GM19351 (cell line): Measurements from ENCODE around the gene MPPE1.
A peak's percentile ranks its signal among the peaks of the same experiment; 100 is the strongest.
"Not testable (repeated sequence)": the region's sequence is repeated elsewhere in the genome, so short reads cannot be mapped to it uniquely, and the experiment has no call there.

Experiments
- ATAC-seq: cut with Tn5 transposase; IDR thresholded peaks from one replicate; pipeline ENCODE4 v1.9.1; 2021; ENCODE audit warnings: mild to moderate bottlenecking, moderate library complexity; ENCODE audit not compliant: unreplicated experiment

The MPPE1 gene

GRCh38 chr18:11927497-11927896, 19.4 kb upstream of the MPPE1 start:
- ATAC-seq = no peak

GRCh38 chr18:11925800-11926481, 17.8 kb upstream of the MPPE1 start:
- no peak for ATAC-seq

DNA sequence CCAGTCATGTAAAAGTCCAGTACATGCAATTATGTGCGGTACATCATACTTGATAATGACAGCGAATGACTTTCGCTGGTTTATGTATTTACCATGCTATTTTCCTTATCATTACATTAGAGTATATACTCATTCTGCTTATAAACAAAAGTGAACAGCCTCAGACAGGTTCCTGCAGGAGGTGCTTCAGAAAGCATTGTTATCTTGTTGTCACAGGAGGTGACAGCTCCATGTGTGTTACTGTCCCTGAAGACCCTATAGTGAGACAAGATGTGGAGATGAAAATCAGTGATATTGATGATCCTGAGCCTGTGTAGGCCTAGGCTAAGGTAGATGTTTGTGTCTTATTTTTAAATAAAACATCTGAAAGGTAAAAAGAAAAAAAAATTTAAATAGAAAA, 15.3 kb upstream of the MPPE1 start:
- no peak for ATAC-seq

- ATAC-seq = not testable (repeated sequence)
Observed at GRCh38 chr18:11919522-11919921, 11.4 kb upstream of the MPPE1 start.

GRCh38 chr18:11916880-11917279, 8.8 kb upstream of the MPPE1 start:
- not testable (repeated sequence) for ATAC-seq

- ATAC-seq = no peak
Observed at GRCh38 chr18:11909591-11910026, 1.5 kb upstream of the MPPE1 start.

DNA sequence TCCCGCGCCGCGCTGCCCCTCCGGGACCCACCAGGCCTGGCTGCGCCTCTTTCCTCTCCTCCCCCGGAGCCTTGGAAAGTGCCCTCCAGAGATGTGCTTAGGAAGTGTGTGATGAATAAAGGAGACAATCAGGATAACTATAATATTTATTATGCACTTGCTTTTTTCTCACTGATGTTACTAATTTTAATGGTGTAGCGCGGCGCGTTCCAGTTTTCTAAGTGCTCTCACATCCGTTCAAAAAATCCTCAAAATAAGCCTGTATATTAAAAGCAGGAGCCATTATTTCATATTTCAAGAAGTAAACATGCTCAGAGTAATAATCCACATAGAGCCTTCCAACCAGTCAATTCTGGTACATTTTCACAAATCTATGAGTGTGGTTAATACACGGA, 941 bp upstream of the MPPE1 start:
- ATAC-seq = peak; percentile 1

DNA sequence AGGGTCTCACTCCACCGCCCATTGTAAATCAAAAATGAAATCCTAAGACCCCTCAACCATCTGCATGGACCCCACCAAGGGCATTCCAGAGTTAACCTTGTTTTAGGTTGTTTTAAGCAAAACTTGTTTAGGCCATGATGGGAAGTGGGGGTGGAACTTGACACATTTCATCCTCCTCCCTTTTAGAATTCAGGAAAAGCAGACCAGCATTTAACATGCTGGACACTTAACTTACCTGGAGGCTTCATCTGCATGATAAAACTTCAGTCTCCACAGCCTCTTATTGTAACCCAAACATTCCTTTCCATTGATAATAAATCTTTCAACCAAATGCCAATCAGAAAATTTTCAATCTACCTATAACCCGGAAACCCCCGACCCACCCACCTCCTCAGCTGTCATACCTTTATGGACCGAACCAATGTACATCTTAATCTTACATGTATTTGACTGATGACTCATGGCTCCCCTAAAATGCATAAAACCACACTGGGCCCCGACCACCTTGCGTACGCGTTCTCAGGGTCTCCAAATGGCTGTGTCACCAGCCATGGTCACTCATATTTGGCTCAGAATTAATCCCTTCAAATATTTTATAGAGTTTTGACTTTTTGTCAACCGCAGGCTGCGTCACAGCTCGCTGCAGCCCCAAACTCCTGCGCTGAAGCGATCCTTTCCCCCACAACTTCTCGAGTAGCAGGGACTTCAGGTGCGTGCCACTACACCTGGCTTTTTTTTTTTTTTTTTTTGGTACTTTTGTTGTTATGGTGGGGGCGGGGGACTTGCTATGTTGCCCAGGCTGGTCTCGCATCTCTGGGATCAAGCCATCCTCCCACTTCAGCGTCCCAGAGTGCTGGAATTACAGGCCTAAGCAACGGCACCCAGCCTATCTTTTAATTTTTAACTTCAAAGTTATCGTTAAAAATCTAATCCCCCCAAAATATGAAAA, 917 bp downstream of the MPPE1 start:
- ATAC-seq = no peak

- ATAC-seq = no peak
Observed at GRCh38 chr18:11906176-11906575, 1.9 kb downstream of the MPPE1 start.

DNA sequence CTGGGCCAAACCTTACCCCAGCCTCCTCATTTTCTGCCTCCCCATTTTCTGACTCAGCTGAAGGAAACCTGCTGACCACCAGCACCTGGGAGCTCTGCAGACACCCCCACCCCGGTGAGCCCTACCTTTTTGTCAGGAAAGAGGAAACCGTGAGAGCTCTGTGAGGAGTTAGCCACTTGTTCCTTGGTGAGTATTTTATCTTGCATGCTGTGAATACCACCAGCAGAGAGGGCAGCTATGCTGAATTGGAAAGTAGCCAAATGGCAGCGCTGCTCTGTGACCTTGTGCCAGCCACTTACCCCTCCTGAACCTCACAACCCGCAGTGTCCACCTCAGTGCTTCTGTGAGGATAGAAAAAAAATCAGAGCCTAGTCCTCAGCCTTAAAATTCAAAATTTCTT, 2.5 kb downstream of the MPPE1 start:
- ATAC-seq = no peak

GRCh38 chr18:11902522-11903292, 5.4 kb downstream of the MPPE1 start:
- no peak for ATAC-seq

DNA sequence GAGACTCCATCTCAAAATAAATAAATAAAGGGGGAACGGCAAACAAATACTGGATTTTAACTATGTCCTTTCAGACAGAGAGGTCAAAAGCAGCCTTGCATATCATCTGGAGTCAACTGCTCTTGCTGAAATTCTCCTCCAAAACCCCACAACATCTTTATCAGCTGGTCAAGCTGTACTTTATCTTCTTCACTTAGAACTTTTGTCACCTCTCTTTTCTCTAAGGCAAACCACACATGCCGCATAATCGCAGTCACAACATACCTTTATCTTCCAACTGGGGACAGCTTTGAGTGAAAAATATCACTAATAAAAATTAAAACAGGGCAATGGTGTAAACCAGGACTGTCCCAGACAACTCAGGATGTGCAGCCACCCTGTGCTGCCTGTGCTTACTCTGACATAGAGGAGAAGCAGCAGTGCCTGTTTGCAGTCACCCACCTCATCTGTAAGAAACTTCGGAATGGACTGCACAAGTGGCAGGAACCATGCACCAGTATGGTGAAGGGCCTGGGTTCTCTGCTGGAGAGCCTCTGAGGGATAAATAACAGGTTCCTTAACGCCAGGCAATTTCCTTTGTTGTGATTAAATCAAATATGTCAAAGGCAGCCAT, 6.2 kb downstream of the MPPE1 start:
- ATAC-seq = no peak

DNA sequence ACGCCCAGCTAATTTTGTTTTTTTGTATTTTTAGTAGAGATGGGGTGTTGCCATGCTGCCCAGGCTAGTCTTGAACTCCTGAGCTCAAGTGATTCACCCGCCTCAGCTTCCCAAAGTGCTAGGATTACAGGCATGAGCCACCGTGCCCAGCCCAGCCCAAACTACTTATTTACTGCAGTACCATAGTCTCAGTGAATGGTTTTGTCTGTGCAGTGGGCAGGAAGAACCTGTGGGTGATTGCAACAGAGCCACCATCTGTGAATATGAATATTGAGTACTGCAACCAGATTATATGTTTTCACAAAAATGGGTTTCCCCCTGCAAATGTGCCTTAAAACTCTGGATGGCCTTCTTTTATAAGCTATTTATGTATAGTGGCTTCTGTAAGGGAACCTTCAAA, 9.1 kb downstream of the MPPE1 start:
- no peak for ATAC-seq

DNA sequence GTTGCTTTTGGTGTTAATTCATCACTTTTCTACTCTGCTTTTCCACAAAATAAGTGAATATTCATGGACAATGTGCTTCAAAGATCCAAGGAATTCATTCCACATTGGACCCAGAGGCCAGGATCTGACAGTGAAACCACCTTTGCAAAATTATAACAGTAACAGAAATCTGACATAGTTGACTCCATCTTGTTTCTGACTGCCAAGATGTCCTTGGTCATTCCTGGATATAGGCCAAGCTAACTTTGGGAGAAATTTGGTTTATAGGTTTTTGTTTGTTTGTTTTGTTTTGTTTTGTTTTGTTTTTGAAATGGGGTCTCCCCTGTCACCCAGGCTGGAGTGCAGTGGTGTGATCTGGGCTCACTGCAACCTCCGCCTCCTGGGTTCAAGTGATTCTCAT, 10.3 kb downstream of the MPPE1 start:
- ATAC-seq = no peak

DNA sequence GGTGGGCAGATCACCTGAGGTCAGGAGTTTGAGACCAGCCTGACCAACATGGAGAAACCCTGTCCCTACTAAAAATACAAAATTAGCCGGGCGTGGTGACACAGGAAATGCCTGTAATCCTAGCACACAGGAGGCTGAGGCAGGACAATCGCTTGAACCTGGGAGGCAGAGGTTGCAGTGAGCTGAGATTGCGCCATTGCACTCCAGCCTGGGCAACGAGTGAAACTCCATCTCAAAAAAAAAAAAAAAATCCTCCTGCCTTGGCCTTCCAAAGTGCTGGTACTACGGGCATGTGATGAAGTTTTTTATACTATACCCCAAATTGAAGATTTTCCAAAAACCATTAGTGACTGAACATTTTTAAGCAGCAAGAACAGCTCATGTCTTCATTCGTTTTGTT, 15.7 kb downstream of the MPPE1 start:
- not testable (repeated sequence) for ATAC-seq

DNA sequence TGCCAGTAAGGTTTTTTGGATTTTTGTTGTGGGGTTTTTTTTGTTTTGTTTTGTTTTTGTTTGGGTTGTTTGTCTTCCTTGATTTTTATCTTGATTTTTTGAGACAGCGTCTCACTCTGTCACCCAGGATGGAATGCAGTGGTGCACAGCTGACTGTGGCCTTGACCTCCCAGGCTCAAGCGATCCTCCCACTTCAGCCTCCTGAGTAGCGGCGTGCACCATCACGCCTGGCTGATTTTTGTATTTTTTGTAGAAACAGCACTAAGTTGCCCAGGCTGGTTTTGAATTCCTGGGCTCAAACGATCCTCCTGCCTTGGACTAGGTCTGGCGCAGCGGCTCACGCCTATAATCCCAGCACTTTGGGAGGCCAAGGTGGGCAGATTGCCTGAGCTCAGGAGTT, 16.4 kb downstream of the MPPE1 start:
- no peak for ATAC-seq

- ATAC-seq = no peak
Observed at GRCh38 chr18:11889284-11889683, 18.8 kb downstream of the MPPE1 start.

DNA sequence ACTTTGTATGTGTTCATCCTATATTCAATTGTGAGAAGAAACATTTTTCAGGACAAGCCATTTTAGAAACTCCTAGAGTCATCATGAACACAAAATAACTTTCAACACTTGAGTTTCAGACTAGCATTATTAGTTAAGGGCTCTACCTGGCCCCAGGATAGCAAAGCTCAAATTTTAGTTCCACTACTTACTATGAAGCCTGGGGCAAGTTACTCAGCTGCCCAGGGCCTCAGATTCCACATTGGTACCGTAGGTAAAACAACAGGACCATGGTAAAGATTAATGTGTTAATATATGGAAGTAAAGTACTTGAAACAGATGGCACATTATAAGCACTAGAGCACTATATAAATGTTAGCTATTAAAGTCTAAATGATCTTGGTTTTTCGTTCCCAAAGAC, 19.4 kb downstream of the MPPE1 start:
- ATAC-seq = no peak

DNA sequence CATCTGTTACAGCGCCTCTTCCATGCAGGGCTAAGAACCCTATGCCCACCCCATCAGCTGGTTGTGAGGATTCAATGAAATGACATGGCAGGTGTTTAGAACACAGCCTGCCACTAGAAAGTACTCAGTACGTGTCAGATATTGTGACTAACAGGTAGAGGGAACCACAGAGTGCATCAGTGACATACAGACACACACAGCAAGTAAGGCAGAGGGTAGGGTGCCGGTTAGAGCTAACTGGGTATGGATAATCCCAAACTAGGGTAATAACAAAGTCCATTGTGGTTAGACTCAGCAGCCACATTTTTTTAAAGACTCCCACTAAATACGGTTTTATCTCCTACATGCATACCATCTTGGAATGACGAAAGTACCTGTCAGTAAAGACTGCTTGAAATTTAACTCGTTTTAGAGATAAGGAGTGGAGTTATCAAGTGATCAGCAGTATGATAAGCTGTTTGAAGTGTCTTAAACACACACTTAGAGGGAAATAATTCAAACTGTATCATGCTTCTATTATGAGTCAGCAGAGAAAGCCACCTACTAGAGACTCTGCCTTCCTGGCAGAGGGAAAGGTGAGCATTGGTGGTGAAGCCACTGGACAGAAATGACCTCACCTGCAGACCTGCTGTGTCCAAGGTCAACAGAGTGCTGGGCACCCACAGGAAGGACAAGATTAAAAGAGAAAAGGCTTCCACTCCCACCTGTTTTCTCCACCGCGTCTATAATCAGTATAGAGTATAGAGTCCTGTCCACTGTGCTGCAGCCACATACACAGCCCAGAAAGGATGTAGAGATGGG, 20.6 kb downstream of the MPPE1 start:
- ATAC-seq = no peak

- ATAC-seq = no peak
Observed at GRCh38 chr18:11886577-11887110, 21.5 kb downstream of the MPPE1 start.
